Stimulated activated CD8-positive, alpha-beta memory T cell treated with anti-CD3 and anti-CD28 coated beads, Interleukin-15, amount 100 ng/mL, for 24 hours (primary cell): ENCODE data around the gene KRTAP5-7.

Experiments used
- DNase-seq: peaks from one replicate; pipeline ENCODE4 v3.0.0-alpha.2; 2020; ENCODE audit warnings: low read depth

Gene KRTAP5-7

GRCh38 chr11:71496421-71496820, 30.6 kb upstream of the KRTAP5-7 start:
- no peak for DNase-seq

GRCh38 chr11:71498091-71498490, 29.0 kb upstream of the KRTAP5-7 start:
- DNase-seq: no peak

GRCh38 chr11:71499125-71499524, 27.9 kb upstream of the KRTAP5-7 start:
- no peak for DNase-seq

GRCh38 chr11:71499546-71499945, 27.5 kb upstream of the KRTAP5-7 start:
- DNase-seq: no peak

- no peak for DNase-seq
Measured at GRCh38 chr11:71500601-71501021, 26.5 kb upstream of the KRTAP5-7 start.

- no peak for DNase-seq
Measured at GRCh38 chr11:71501071-71501985, 25.7 kb upstream of the KRTAP5-7 start.

GRCh38 chr11:71502026-71502425, 25.0 kb upstream of the KRTAP5-7 start:
- no peak for DNase-seq

GRCh38 chr11:71502871-71503435, 24.1 kb upstream of the KRTAP5-7 start:
- no peak for DNase-seq

- DNase-seq: no peak
Measured at GRCh38 chr11:71504531-71504930, 22.5 kb upstream of the KRTAP5-7 start.

GRCh38 chr11:71505001-71505400, 22.1 kb upstream of the KRTAP5-7 start:
- no peak for DNase-seq

GRCh38 chr11:71505781-71506180, 21.3 kb upstream of the KRTAP5-7 start:
- DNase-seq: no peak

- no peak for DNase-seq
Measured at GRCh38 chr11:71507102-71507501, 20.0 kb upstream of the KRTAP5-7 start.

GRCh38 chr11:71518506-71519471, 8.3 kb upstream of the KRTAP5-7 start:
- DNase-seq: no peak

- DNase-seq: no peak
Measured at GRCh38 chr11:71519546-71519945, 7.5 kb upstream of the KRTAP5-7 start.

GRCh38 chr11:71525188-71525937, 1.7 kb upstream of the KRTAP5-7 start:
- DNase-seq: no peak

- no peak for DNase-seq
Measured at GRCh38 chr11:71525938-71526495, 1.1 kb upstream of the KRTAP5-7 start.

- no peak for DNase-seq
Measured at GRCh38 chr11:71527576-71528210, 626 bp downstream of the KRTAP5-7 start.

- DNase-seq: no peak
Measured at GRCh38 chr11:71530602-71531001, 3.5 kb downstream of the KRTAP5-7 start.

GRCh38 chr11:71532036-71532610, 5.1 kb downstream of the KRTAP5-7 start:
- DNase-seq: no peak
